Activated CD8-positive, alpha-beta memory T cell treated with anti-CD3 and anti-CD28 coated beads, Interleukin-2, amount 10 ng/mL, durations not matched to agents 7 days and 5 days (primary cell): ENCODE measurements around the gene DLGAP1. TPM values are rescaled to one million over a fixed set of nuclear protein-coding genes. Genes with fewer than 3 reads are reported as not detected.
"Not testable (repeated sequence)": the region's sequence is repeated elsewhere in the genome, so short reads cannot be mapped to it uniquely, and the experiment has no call there.

ENCODE experiments used
- ATAC-seq: fragments of 150-1000 bp; cut with Tn5 transposase; one replicate; pipeline ENCODE4 v1.10.0; 2021; ENCODE audit warnings: moderate library complexity
- CTCF ChIA-PET: fragments of 350-600 bp; sonication (Branson Sonifier 250); formaldehyde crosslinking; loops from one replicate; lab custom pipeline; 2021; ENCODE audit warnings: antibody characterized with exemption; lab: Charles Lee
- DNase-seq: peaks from one replicate; pipeline ENCODE4 v3.0.0-alpha.2; 2020
- H3K27ac Mint-ChIP-seq: one replicate; pipeline ENCODE4 v1.8.0; 2021; ENCODE audit warnings: mild to moderate bottlenecking, mixed read lengths
- H3K27me3 Mint-ChIP-seq: one replicate; pipeline ENCODE4 v1.8.0; 2021; ENCODE audit warnings: mixed read lengths
- H3K36me3 Mint-ChIP-seq: one replicate; pipeline ENCODE4 v1.8.0; 2021; ENCODE audit warnings: mild to moderate bottlenecking, mixed read lengths
- H3K4me1 Mint-ChIP-seq: one replicate; pipeline ENCODE4 v1.8.0; 2021; ENCODE audit warnings: mixed read lengths
- H3K4me3 Mint-ChIP-seq: one replicate; pipeline ENCODE4 v1.8.0; 2021; ENCODE audit warnings: mild to moderate bottlenecking, moderate library complexity, mixed read lengths
- H3K9me3 Mint-ChIP-seq: one replicate; pipeline ENCODE4 v1.8.0; 2022; ENCODE audit warnings: low read depth, mixed read lengths
- total RNA-seq, 2 experiments: library from RNA; stranded (reverse); gene quantifications; one replicate each; pipeline ENCODE4 v1.2.3, GENCODE V29; 2021

The DLGAP1 gene
- total RNA-seq, 2 experiments from 2014 or later, result not detected

DNA sequence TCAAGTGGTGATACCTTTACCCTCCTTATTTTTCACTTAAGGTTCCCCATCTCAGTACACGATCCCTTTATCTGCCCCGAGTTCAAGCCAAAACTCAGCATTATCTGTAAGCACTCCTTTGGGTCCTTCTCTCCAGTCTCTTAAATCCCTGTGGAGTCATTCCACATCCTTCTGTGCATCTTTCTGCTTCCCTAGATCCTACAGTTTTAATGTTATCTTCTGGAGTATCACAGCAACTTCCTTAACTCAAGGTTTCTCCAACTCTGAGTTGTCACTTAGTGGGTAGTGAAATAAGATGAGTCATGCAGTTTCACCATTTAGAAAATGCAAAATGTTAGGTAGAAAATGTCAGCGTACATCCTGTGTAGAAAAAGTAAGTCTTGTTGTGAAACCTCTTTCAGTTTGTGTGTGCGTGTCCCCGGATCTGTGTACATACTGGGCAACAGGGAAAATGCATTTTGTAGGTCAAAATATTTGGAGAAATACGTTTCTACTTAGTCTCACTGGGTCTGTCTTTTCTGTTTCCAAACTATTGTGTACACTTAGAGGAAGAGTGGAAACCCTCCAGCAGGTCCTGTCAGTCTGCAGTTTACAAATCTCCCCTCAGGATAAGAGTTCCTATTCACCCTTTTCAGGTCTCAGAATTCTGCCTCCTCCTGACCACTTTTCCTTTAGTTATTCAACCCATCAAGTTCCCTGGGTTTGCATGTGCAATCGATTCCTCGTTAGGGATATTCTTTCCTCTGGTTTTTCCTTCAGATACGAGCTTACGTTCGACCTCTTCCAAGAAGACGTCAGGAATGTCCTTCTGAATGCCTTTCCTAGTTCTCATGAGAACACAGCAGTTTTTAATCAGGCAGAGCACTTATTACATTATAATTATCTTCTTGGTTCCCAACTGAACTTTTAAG, 850.4 kb downstream of the DLGAP1 start:
- Mint-ChIP-seq H3K36me3 (peaks cover 13% of the 10 kb centered on the region), H3K27me3 (no peaks in the 10 kb centered on the region), H3K4me3 (no peak overlapping the region), H3K27ac (no peak overlapping the region), H3K4me1 (peaks cover 13% of the 10 kb centered on the region), H3K9me3 (no peaks in the 10 kb centered on the region)
- peak; percentile 64 for DNase-seq
- ATAC-seq, result peak; percentile 75
- CTCF ChIA-PET, result interaction anchor here (0.7 to 2.7 kb wide), 8 partner anchors 9 to 308 kb away, joined by 3 to 35 read pairs (median 8); no protein-coding TSS in a partner anchor

- Mint-ChIP-seq H3K9me3 (no peaks in the 10 kb centered on the region), H3K4me1 (peaks cover 10% of the 10 kb centered on the region), H3K27ac (no peak overlapping the region), H3K36me3 (peaks cover 9% of the 10 kb centered on the region), H3K27me3 (no peaks in the 10 kb centered on the region), H3K4me3 (no peak overlapping the region)
- CTCF ChIA-PET, result interaction anchor here (1.3 to 2.6 kb wide), 3 partner anchors 10 to 156 kb away, joined by 3 to 35 read pairs (median 6); no protein-coding TSS in a partner anchor
- no peak for DNase-seq
- no peak for ATAC-seq
Measured at GRCh38 chr18:3604235-3604497, 850.9 kb downstream of the DLGAP1 start.

GRCh38 chr18:3603421-3604234, 851.5 kb downstream of the DLGAP1 start:
- H3K36me3 Mint-ChIP-seq, result peaks cover 7% of the 10 kb centered on the region
- H3K9me3 Mint-ChIP-seq, result no peaks in the 10 kb centered on the region
- peaks cover 10% of the 10 kb centered on the region for H3K4me1 Mint-ChIP-seq
- no peaks in the 10 kb centered on the region for H3K27me3 Mint-ChIP-seq
- no peak overlapping the region for H3K27ac Mint-ChIP-seq
- H3K4me3 Mint-ChIP-seq, result no peak overlapping the region
- ATAC-seq (peak; percentile 42), DNase-seq (peak; percentile 46)
- CTCF ChIA-PET, result interaction anchor here (0.6 to 2.8 kb wide), 10 partner anchors 9 to 307 kb away, joined by 3 to 35 read pairs (median 4); no protein-coding TSS in a partner anchor

GRCh38 chr18:3601106-3601755, 853.9 kb downstream of the DLGAP1 start:
- H3K27ac Mint-ChIP-seq, DNase-seq, H3K9me3 Mint-ChIP-seq, H3K27me3 Mint-ChIP-seq, H3K4me3 Mint-ChIP-seq, ATAC-seq: not testable (repeated sequence)
- CTCF ChIA-PET, result interaction anchor here (0.7 to 2.8 kb wide), 2 partner anchors 65 to 142 kb away, joined by 3 to 15 read pairs; no protein-coding TSS in a partner anchor
- Mint-ChIP-seq H3K36me3 (peaks cover 15% of the 10 kb centered on the region), H3K4me1 (peaks cover 17% of the 10 kb centered on the region)

DNA sequence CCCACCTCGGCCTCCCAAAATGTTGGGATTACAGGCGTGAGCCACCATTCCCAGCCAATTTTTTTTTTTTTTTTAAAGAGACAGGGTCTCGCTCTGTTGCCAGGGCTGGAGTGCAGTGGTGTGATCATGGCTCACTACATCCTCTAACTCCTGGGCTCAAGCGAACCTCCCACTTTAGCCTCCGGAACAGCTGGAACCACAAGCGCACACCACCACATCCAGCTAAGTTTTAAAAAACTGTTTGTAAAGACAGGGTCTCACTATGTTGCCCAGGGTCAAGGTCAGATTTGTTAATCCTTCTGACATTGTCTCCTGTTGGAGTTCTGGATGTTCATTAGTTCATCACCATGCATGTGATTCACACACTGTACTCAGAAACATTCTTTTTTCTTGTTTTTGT, 855.2 kb downstream of the DLGAP1 start:
- Mint-ChIP-seq H3K4me3 (no peak overlapping the region), H3K36me3 (peaks cover 21% of the 10 kb centered on the region), H3K9me3 (no peaks in the 10 kb centered on the region), H3K27me3 (no peaks in the 10 kb centered on the region), H3K27ac (no peak overlapping the region), H3K4me1 (peaks cover 27% of the 10 kb centered on the region)
- no peak for ATAC-seq
- CTCF ChIA-PET, result interaction anchor here (1.6 kb wide), 1 partner anchor 303 kb away, joined by 4 read pairs; no protein-coding TSS in a partner anchor
- DNase-seq, result no peak

DNA sequence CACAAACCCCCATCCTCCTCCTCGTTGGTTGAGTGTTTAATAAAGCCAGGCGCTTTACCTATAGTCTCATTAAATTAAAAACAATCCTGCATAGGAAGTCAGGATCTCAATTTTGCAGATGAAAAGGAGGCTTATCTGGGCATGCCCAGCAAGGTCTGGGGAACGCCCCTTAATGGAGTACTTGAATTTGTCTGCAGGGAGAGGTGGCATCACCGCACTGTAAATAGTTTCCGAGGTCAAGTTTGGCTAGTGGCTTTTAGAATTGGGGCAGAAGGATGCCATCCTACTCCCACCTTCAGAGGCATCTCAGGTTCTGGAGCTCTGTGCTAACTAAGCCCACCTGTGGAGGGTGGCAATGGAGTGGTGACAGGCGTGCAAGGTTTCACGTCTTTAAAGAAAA, 855.9 kb downstream of the DLGAP1 start:
- Mint-ChIP-seq H3K27me3 (no peaks in the 10 kb centered on the region), H3K27ac (no peak overlapping the region), H3K9me3 (no peaks in the 10 kb centered on the region), H3K4me3 (no peak overlapping the region), H3K36me3 (peaks cover 21% of the 10 kb centered on the region), H3K4me1 (peaks cover 27% of the 10 kb centered on the region)
- CTCF ChIA-PET, result interaction anchor here (1.6 kb wide), 1 partner anchor 302 kb away, joined by 4 read pairs; no protein-coding TSS in a partner anchor
- DNase-seq, result no peak
- no peak for ATAC-seq

GRCh38 chr18:3598581-3598980, 856.5 kb downstream of the DLGAP1 start:
- CTCF ChIA-PET, result interaction anchor here (1.0 kb wide), 1 partner anchor 68 kb away, joined by 4 read pairs; no protein-coding TSS in a partner anchor
- H3K36me3 Mint-ChIP-seq, result peaks cover 21% of the 10 kb centered on the region
- DNase-seq (no peak), ATAC-seq (no peak)
- H3K27ac Mint-ChIP-seq, result no peak overlapping the region
- H3K9me3 Mint-ChIP-seq, result no peaks in the 10 kb centered on the region
- H3K4me3 Mint-ChIP-seq, result no peak overlapping the region
- H3K4me1 Mint-ChIP-seq, result peaks cover 29% of the 10 kb centered on the region
- H3K27me3 Mint-ChIP-seq, result no peaks in the 10 kb centered on the region

- peaks cover 37% of the 10 kb centered on the region for H3K4me1 Mint-ChIP-seq
Measured at GRCh38 chr18:3597409-3598357, 857.4 kb downstream of the DLGAP1 start.

GRCh38 chr18:3596637-3597384, 858.3 kb downstream of the DLGAP1 start:
- Mint-ChIP-seq H3K36me3 (peaks cover 21% of the 10 kb centered on the region), H3K4me1 (peaks cover 35% of the 10 kb centered on the region), H3K27me3 (no peaks in the 10 kb centered on the region), H3K4me3 (peak overlapping the region; percentile 82), H3K27ac (peak overlapping the region; percentile 94), H3K9me3 (no peaks in the 10 kb centered on the region)
- CTCF ChIA-PET, result interaction anchor here (0.8 to 5.0 kb wide), 8 partner anchors 9 to 350 kb away, joined by 4 to 61 read pairs (median 26); no protein-coding TSS in a partner anchor
- DNase-seq (peak; percentile 83), ATAC-seq (peak; percentile 31)

More at GRCh38 chr18:3597409-3598357, 857.4 kb downstream of the DLGAP1 start:
- Mint-ChIP-seq H3K9me3 (no peaks in the 10 kb centered on the region), H3K27ac (peak overlapping the region; percentile 94), H3K4me3 (no peak overlapping the region), H3K27me3 (no peaks in the 10 kb centered on the region), H3K36me3 (peaks cover 21% of the 10 kb centered on the region)
- no peak for DNase-seq
- ATAC-seq, result no peak
- CTCF ChIA-PET, result interaction anchor here (0.8 to 5.0 kb wide), 8 partner anchors 8 to 351 kb away, joined by 4 to 61 read pairs (median 13); no protein-coding TSS in a partner anchor

- Mint-ChIP-seq H3K9me3 (no peaks in the 10 kb centered on the region), H3K4me3 (peak overlapping the region; percentile 82), H3K27ac (peak overlapping the region; percentile 94), H3K36me3 (peaks cover 20% of the 10 kb centered on the region), H3K27me3 (no peaks in the 10 kb centered on the region), H3K4me1 (peaks cover 35% of the 10 kb centered on the region)
- ATAC-seq (no peak), DNase-seq (no peak)
- CTCF ChIA-PET, result interaction anchor here (3.8 to 5.0 kb wide), 6 partner anchors 9 to 314 kb away, joined by 13 to 61 read pairs (median 30); no protein-coding TSS in a partner anchor
Measured at GRCh38 chr18:3596324-3596636, 858.8 kb downstream of the DLGAP1 start.
